HG03175 (cell line): ENCODE data around the gene PPP1R12B.
"Not testable (repeated sequence)": the region's sequence is repeated elsewhere in the genome, so short reads cannot be mapped to it uniquely, and the experiment has no call there.

Experiments used
- ATAC-seq: cut with Tn5 transposase; IDR thresholded peaks from one replicate; pipeline ENCODE4 v1.9.1; 2021; ENCODE audit warnings: mild to moderate bottlenecking, moderate library complexity; ENCODE audit not compliant: unreplicated experiment

The PPP1R12B gene

DNA sequence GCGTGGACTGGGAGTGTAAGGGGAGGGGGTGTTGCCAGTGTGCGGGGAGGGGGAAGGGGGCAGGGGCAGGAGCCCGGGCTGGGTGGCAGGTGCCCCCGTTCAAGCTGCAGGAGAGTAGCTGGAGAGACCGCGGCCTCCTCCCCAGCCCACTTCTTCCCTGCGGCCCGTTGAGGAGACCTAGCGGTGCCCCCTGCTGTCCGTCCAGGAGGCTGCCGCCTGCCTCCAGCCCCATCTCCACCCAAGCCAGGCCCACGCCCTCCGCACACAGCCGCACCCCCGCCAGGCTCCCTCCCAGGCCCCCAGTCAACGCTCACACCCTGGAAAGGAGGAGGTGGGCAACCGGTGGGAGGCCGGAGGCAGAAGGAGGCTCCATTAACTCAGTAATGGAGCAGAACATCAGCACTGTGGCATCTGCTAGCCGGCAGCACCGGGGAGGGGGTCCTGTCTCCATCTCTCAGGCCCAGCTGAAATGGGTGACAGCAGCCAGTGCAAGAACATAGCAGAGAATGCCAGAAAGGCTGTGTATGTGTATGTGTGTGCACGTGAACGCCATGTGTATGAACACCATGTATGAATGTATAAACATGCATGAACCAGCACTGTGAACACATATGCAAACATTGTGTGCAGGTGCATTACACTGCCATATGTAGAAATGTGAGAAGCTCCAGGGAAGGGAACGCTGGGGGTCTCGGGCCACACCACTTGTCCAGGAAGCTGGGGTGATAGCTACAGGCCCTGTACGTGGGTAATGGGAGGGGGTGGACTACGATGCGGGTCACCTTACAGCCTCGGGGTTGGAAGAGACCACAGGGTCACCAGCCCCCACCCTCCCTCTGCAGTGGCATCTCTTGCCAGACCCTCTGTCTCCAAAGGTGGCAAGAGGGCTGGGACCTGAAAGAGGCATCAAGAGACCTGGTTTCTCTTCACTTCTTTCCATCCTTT lies 277.2 kb downstream of the PPP1R12B start:
- peak; percentile 61 for ATAC-seq

DNA sequence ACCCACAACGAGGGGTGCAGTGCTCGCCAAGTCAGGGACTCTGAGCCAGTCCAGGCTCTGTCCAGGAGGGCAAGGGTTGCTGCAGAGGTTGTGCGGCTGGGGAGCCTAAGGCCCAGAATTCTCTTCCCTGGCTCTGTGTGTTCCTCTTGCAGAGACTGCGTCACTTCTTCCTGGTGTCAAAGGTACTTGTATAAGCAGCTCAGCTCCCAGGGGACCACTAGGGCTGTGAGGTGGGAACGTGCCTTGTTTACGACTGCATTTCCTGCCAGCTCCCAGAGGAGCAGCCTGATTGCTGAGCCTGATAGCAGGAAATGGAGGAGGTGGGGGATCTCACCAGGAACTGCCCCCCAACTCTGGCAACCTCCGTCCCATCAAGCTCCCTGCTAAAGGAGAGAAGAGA lies 278.5 kb downstream of the PPP1R12B start:
- not testable (repeated sequence) for ATAC-seq

DNA sequence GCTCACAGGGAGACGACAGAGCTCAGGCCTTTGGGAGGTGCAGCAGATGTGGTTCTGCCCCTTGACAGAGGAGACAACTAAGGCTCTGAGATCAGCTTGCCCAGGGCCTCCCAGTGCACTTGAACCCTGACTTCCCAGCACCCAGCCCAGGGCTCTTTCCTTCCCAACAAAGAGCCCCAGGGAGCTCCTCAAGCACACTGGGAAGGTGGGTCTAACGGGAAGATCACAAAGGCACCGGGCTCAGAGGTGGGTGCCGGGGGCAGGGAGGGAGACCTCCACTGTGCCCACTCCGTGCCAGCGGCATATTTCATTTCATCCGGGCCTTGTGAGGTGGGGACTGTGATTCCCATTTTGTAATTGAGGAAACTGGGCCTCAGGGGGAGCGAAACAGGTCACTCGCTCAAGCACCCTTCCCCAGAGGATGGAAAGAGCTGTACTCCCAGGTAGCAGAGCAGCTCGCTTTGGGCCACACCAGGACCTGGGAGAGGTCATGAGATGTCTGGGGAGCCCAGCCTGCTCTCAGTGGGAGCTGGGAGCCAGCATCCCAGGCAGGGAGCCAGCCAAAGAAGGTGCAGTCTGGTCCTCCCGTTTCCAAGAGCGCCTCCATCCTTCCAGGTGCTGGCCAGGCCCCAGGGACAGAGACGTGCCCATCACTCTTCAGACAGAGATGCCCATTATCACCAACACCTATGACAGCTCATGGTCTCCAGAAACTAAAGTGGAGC lies 279.5 kb downstream of the PPP1R12B start:
- ATAC-seq = no peak

DNA sequence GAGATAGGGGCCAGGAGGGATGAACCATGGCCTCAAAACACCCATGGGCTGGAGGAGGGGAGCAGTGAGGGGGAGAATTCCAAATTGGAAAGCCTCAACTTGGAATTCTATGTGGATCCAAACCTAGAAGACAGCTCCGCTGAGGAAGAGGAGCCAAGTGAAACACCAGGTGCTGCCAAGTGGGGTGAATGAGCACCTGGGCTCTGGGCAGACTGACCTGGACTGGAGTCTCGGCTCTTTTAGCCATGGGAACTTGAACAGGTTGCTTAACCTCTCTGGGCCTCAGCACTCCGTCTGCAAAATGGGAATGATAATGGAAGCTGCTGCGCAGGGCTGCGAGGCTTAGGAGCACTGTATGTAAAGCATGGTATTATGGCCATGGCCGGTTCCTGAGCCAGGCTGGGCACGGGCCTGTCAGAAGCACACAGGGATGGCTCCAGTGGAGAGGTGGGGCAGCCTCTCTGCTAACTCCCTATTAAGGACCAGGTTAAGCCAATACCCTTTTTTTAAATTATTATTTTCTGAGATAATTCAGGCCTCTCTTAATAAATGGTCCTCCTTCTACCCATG lies 280.2 kb downstream of the PPP1R12B start:
- ATAC-seq = no peak

DNA sequence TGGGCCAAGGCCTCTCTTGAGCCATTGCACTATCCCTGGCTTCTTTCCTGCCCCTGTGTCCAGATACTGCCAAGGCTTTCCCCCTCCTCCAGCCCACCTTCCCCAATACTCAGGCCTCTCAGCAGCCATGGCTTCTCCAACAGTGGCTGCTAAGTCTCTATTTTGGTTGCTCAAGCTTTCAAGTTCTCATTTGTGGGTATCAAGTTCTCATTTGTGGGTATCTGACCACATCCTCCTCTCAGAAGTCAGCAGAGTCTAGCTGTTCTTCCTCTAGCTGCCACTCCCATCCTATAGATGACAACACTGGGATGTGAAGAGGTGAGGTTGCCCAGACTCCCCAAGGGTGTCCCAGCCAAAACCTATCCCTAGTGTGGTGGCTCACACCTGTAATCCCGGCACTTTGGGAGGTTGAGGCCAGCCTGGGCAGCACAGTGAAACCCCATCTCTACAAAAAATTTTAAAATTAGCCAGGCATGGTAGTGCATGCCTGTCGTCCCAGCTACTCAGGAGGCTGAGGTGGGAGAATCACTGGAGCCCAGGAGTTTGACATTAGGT lies 280.8 kb downstream of the PPP1R12B start:
- ATAC-seq = peak; percentile 75

DNA sequence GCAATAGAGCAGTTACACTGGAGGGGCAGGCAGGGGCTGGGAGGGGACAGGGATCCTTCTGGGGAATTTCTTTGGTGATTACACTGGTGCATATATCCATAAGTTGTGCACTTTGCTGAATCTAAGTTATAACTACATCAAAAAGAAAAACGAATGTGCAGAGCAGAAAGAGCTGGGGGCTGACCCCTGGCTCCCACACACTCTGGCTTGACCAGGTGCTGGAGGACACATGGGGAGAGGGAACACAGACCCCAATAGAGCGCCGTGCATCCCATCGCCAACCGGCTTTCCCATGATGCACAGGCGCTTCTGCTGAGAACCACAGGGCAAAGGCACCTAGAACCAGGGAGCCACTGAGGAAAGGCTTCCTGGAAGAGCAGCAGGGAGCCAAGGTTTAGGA lies 281.6 kb downstream of the PPP1R12B start:
- ATAC-seq = not testable (repeated sequence)

DNA sequence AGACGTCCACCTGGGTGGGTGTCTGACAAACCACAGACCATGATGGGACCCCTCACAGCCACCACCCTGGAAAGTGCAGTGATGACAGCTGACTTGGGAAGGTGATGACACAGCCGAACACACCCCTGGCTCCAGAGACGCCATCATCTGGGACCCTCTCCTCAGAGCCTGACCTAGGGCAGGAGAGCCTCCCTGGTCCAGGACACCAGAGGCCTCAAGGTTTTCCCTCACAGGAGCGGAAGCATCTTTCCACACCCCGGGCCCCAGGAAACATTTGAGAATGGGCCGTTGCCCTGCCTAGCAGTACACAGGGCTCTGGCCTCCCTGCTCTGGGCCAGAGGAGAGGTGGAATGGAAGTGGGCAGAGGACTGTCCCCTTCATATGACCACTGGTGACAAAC lies 282.0 kb downstream of the PPP1R12B start:
- no peak for ATAC-seq

DNA sequence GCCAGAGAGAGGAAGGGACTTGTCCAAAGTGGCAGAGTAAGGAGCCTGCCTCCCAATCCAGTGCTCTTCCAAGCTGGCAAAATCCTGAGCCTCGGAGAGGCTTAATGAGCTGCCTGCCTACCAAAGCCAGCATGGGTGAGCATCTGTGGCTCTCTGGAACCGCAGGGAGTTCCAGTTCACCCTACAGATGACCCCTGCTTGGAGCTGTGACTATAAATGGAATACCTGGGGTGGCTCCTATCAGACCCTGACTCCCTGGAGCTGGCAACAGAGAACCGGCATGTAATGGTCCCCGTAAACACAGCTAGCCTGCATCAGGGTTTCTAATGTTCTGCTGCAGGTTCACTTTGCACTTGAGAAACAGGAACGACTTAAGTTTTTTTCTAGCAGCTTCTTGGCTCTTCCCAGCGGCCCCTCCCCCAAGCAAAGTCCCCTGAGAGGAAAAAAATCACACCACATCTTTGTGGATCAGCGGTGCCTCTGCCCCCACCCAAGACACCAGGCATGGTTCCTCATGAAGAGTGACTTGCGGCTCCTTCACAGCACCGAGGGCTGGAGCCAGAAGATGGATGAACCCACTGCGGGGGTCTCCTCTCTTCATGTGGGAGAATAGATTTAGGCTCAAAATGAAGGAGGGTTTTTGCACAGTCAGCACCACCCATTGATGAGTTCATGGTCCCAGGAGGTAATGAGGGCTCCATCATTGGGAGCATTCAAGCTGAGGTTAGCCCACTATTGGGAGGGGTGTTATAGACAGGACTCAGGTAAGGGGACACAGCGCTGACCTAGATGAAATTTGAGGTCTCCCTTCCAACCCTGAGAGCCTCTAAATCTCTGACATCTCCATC lies 282.8 kb downstream of the PPP1R12B start:
- no peak for ATAC-seq

DNA sequence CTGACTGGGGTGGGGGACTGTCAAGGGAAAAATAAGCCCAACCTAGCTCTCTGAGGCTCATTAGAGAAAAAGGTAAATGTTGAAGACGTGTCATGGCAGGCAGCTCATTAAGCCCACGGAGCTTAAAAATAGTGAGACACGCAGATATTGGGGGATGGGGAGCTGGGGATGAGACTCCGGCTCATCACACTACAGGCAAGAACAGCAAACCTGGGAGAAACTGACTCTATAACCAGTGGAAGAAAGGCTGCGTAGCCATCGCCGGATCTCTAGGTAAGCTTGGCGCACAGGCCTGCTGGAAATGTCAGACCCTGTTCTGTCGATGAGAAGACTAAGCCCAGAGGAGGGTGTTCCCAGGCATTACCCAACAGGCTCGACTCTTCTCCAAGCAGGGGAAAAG lies 283.7 kb downstream of the PPP1R12B start:
- no peak for ATAC-seq

DNA sequence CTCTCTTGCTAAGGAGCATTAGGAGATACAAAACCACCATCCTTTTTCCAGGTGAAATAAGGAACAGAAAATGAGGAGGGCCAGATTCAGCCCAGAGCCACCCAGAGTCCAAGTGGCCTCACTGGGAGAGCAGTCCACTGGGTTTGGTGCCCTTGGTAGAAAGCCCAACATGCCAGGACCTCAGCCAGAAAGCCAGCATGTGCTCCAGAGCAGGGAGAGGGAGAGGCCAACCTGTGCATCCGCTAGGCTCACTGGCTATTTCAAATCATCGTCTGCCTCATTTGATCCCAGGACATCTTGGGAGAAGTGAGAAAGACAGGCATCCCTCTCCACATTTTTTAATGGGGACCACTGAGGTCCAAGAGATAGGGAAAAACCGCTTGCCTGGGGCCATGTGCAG lies 287.7 kb downstream of the PPP1R12B start:
- ATAC-seq = not testable (repeated sequence)

DNA sequence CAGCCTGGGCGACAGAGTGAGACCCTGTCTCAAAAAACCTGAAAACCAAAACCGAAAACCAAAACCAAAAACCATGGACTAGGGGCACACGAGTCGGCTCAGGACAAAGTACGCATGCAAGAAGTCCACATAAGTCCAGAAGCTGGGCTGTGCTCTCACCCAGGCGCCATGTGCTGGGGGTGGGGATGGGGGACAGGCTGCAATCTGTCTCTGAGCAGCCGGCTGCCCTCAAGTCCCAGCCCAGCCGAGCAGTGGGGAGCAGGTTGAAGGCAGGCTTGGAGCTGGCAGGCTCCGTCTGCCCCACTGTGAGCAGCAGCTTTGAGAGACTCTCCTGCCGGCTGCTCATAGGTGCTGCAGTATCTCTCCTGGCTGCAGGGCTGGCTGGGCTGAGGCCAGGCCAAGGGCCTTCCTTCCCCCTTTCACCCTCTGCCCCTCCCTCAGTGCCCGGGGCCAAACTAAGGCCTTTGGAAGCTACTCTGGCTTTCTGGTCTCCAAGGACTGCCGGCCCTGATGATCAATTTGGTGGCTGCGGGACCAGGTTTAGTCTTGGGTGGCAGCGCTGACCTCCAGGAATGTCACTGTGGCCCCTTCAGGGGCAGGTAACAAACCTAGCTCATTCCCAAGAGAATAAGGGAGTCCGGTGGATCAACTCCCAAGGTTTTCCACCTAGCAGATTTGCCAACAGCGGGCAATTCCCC lies 289.0 kb downstream of the PPP1R12B start:
- not testable (repeated sequence) for ATAC-seq

DNA sequence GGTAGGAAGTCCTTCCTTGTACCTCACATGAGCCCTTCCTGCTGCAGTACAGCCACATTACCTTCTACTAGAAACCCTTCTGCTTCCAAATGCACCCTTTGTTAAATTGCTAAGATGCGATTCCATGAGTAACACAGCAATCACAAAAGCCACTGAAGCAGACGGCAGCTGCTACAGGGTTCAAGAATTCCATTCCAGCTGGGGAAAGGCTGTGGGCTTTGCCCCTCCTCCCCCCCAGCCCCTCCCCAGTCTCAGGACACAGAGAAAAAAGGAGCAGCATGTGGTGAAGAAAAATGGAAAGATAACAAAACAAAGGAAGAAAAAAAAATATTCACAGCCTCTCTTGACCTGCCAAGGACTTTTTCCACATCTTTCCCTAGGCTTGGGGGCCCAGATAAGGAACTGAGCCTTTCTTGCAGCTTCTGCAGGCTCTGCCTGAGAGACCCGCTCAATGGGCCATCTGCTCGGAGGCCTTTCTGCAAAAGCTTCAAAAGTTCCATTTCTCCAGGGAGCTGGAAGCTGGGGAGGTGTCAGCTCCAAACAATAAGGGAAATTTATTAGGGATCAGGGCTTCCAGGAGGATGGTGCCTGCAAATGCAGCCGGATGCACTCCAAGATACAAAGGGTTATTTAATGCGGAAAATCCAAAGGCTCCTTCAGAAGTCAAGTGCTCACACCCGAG lies 289.7 kb downstream of the PPP1R12B start:
- no peak for ATAC-seq

DNA sequence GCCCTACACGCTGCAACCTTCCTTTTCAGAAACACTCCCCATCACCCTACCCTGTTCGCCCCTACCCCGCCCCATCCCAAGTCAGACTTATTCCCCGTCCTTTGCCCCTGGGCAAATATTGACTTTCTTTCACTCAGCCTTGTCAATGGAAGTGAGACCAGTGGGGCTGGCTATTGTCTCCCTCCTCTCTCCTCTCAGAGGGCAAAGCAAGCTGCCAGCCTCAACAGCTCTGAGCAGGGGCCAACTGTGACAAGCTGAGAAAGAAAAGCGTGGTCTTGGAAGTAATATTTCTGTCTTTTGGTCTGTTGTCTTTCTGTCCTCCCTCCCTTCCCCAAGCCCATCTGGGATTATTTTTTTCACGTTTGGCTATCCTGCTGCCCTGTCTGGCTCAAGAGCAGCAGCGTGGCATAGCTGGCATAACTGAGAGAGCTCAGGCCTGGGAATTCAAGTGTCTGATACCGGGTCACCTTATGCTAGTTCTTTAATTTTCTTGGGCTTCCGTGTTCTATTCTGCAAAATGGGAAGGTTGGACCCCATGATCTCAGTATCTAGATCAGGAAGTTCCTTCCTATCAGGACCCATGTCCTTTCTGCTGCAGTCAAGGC lies 290.3 kb downstream of the PPP1R12B start:
- ATAC-seq = not testable (repeated sequence)

DNA sequence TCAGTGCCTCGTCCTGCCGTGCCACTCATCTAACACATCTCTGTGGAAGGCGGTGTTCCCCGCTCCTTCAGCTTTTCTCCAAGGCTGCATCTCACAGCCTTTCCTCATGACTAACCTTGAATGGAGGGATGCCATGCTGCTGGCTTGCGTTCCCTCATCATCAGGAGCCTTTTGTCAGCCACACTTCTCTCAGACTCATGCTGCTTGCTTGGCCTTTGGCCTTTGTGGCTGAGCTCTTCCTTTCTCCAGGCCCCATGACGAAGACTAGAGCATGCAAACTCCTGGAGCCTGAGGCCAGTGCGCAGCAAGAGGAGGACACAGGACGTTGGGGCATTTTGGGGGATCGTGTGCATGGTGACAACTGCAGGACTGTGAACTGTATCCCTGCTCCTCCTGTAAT lies 291.0 kb downstream of the PPP1R12B start:
- ATAC-seq = no peak

DNA sequence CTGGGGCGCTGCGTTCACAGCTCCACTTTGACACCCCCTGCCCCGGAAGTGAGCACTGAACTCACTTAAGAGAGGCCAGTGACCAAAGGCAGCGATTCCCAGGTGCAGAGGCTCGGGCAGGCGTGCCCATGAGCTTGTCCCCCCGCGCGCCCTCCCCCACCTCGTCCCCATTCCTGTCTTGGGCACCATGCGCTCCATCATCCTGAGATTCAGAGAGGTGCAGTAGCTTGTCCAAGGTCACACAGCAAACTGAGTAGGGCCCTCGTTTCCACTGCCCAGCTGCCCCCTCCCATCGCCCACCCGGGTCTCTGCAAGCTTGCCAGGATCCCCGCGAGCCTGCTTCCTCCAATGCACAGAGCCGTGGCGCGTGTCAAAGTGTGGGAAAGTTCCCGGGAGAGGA lies 293.7 kb downstream of the PPP1R12B start:
- ATAC-seq = no peak
